Suprapubic skin (tissue), 2 donors: ENCODE results near the gene CLMN.

Source experiments
- EP300 ChIP-seq: sonication (generic); formaldehyde crosslinking; IDR thresholded peaks from one replicate; pipeline ENCODE4 v1.6.1; 2017; ENCODE audit warnings: antibody characterized with exemption
- POLR2A ChIP-seq, 2 donors: fragments of 450-650 bp; IDR thresholded peaks; one replicate each; pipeline ENCODE4 v1.6.1; 2017; ENCODE audit warnings: antibody characterized with exemption in 2 of 2, mild to moderate bottlenecking in 2 of 2, moderate library complexity in 2 of 2

DNA sequence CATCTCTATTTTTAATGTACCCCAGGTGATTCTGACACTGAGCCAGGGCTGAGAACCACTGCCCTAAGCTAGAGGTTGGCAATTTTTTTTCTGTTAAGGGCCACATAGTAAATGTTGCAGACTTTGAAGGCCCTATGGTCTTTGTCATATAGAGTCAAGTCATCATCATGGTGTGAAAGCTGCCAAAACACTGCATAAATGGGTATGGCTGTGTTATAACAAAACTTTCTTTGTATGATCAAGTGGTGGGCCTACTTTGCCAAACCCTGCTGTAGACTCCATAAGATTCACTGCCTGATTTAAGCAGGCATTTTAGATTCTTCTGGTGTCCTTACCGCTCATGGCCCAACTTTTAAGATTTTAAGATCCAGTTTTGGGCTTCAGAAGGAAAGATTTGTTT, 76.8 kb downstream of the CLMN start:
- TF ChIP-seq EP300 (no peak), POLR2A (IDR thresholded peaks at IDR 0.05) (no peak)
